22Rv1 (cell line): ENCODE results near the gene CACTIN.

Source experiments
- CTCF ChIP-seq: fragments of 450-650 bp; IDR thresholded peaks from 2 replicates; pipeline ENCODE4 v1.5.1; 2017; ENCODE audit warnings: mild to moderate bottlenecking
- ZFX ChIP-seq: fragments of 450-650 bp; IDR thresholded peaks from 2 replicates; pipeline ENCODE4 v1.6.1; 2017; ENCODE audit warnings: antibody characterized with exemption, borderline replicate concordance

GRCh38 chr19:3605770-3606169 lies 20.8 kb downstream of the CACTIN start:
- no peak for TF ChIP-seq CTCF
- no peak for TF ChIP-seq ZFX
